Thoracic aorta (tissue), 2 donors: Measurements from ENCODE around the gene ANKS6. TPM values are rescaled to one million over a fixed set of nuclear protein-coding genes. Genes with fewer than 3 reads are reported as not detected.

Source experiments
- ATAC-seq: fragments of 150-250 bp; one replicate; pipeline ENCODE4 v1.8.0; 2017; ENCODE audit warnings: low read depth; ENCODE audit not compliant: insufficient number of reproducible peaks, low FRiP score
- DNase-seq: peaks from one replicate; pipeline ENCODE4 v3.0.0-alpha.2; 2020; ENCODE audit warnings: low spot score
- H3K27ac ChIP-seq, 2 donors: fragments of 200-600 bp; sonication (generic); 1 replicate in 1 of 2; 2 replicates in 1 of 2; pipeline ENCODE4 v1.5.1; 2016; ENCODE audit warnings: mild to moderate bottlenecking in 2 of 2, moderate library complexity in 2 of 2
- H3K27me3 ChIP-seq: fragments of 200-600 bp; sonication (generic); replicated peaks from 2 replicates; pipeline ENCODE4 v1.6.0; 2016; ENCODE audit warnings: mild to moderate bottlenecking; ENCODE audit not compliant: insufficient read depth
- H3K36me3 ChIP-seq: fragments of 200-600 bp; sonication (generic); one replicate; pipeline ENCODE4 v1.5.1; 2016
- H3K4me1 ChIP-seq, 2 donors: fragments of 200-600 bp; sonication (generic); 1 replicate in 1 of 2; 2 replicates in 1 of 2; pipeline versions ENCODE4 v1.5.1 to v1.6.0; 2016; ENCODE audit warnings: low read depth in 2 of 2, mild to moderate bottlenecking in 1 of 2; ENCODE audit not compliant: control insufficient read depth in 1 of 2
- H3K4me3 ChIP-seq: fragments of 200-600 bp; sonication (generic); 2 replicates; pipeline ENCODE4 v1.5.1; 2016; ENCODE audit warnings: mild to moderate bottlenecking
- H3K9me3 ChIP-seq: fragments of 200-600 bp; sonication (generic); 2 replicates; pipeline ENCODE4 v1.5.1; 2016
- CTCF ChIP-seq: fragments of 200-600 bp; sonication (generic); IDR thresholded peaks from one replicate; pipeline ENCODE4 v1.5.1; 2019; ENCODE audit warnings: antibody characterized with exemption
- total RNA-seq, 2 donors: library from RNA; depleted of rRNA; stranded (reverse); fragments of >200 nt; gene quantifications; one replicate each; pipeline versions ENCODE4 v1.1.0 to v1.2.3, GENCODE V29; 2016

Gene ANKS6
- total RNA-seq, 2 donors from 2014 or later: 35.1 to 45.8 TPM

DNA sequence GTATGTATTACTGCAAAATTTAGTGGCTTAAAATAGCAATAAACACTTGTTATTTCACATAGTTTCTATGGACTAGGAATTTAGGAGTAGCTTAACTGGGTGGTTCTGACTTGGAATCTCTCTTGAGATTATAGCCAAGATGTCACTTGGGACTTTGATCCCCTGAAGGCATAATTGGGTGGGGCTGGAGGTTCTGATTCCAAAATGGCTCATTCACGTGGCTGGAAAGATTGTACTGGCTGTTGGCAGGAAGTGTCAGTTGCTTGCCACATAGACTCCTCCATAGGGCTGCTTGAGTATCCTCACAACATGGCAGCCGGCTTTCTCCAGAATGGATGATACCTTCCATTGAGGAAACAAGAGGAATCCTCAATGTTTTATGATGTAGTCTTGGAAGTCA is 22.4 kb upstream of the ANKS6 start:
- Histone ChIP-seq H3K27me3 (no peaks in the 10 kb centered on the region), H3K36me3 (no peaks in the 10 kb centered on the region), H3K4me1 (no peaks in the 10 kb centered on the region), H3K4me3 (no peak overlapping the region), H3K9me3 (no peaks in the 10 kb centered on the region), H3K27ac (no peak overlapping the region)
- no peak for DNase-seq
- no peak for ATAC-seq
- no peak for TF ChIP-seq CTCF

- Histone ChIP-seq H3K4me3 (no peak overlapping the region), H3K36me3 (no peaks in the 10 kb centered on the region)
These were observed 19.1 kb upstream of the ANKS6 start for GRCh38 chr9:98815391-98815951.

GRCh38 chr9:98811051-98811650 is 14.8 kb upstream of the ANKS6 start:
- ATAC-seq (no peak), DNase-seq (no peak)
- Histone ChIP-seq H3K27me3 (no peaks in the 10 kb centered on the region), H3K36me3 (no peaks in the 10 kb centered on the region), H3K27ac (no peak overlapping the region), H3K4me3 (no peak overlapping the region), H3K9me3 (no peaks in the 10 kb centered on the region), H3K4me1 (peaks cover 3 to 21% of the 10 kb centered on the region in 2 donors)
- no peak for TF ChIP-seq CTCF

More at GRCh38 chr9:98815391-98815951, 19.1 kb upstream of the ANKS6 start:
- Histone ChIP-seq H3K27me3 (no peaks in the 10 kb centered on the region), H3K27ac (no peak overlapping the region), H3K9me3 (no peaks in the 10 kb centered on the region), H3K4me1 (no peaks in the 10 kb centered on the region)
- TF ChIP-seq CTCF: no peak
- ATAC-seq: no peak
- DNase-seq: no peak

- ATAC-seq (no peak), DNase-seq (no peak)
- Histone ChIP-seq H3K36me3 (no peaks in the 10 kb centered on the region), H3K9me3 (no peaks in the 10 kb centered on the region), H3K27ac (no peak overlapping the region), H3K4me3 (no peak overlapping the region), H3K4me1 (peaks cover 3 to 21% of the 10 kb centered on the region in 2 donors), H3K27me3 (no peaks in the 10 kb centered on the region)
- TF ChIP-seq CTCF: no peak
These were observed 13.9 kb upstream of the ANKS6 start for GRCh38 chr9:98810102-98810842.

- Histone ChIP-seq H3K4me3 (no peak overlapping the region), H3K4me1 (peaks cover 4 to 21% of the 10 kb centered on the region in 2 donors), H3K36me3 (no peaks in the 10 kb centered on the region), H3K9me3 (no peaks in the 10 kb centered on the region), H3K27me3 (no peaks in the 10 kb centered on the region), H3K27ac (no peak overlapping the region)
- DNase-seq: no peak
- ATAC-seq: no peak
- TF ChIP-seq CTCF: no peak
These were observed 13.2 kb upstream of the ANKS6 start for GRCh38 chr9:98809311-98810101.
